Measurements from ENCODE around the gene PSAP. TPM values are rescaled to one million over a fixed set of nuclear protein-coding genes. Genes with fewer than 3 reads are reported as not detected.

Gene PSAP
- total RNA-seq, 4 donors from 2014 or later = 757 to 1,009 (median 906) TPM

- peaks cover 0 to 93% (median 67%) of the 10 kb centered on the region in 4 donors for H3K4me1 ChIP-seq
- peak; percentile 64 to 77 for DNase-seq (ENCODE audit: low spot score in 2 of 2)
- no peaks in the 10 kb centered on the region for H3K9me3 ChIP-seq
- no peaks in the 10 kb centered on the region for H3K36me3 ChIP-seq
- no peak overlapping the region for H3K4me3 ChIP-seq
- WGBS, 2 donors = 13 to 24% methylated on average over 6 of the region's 6 CpGs
- peak overlapping the region in 3 of 4 donors; percentile 17 to 96 (median 83) for H3K27ac ChIP-seq
- no peak for TF ChIP-seq CTCF (IDR thresholded peaks at IDR 0.05)
- no peak for TF ChIP-seq POLR2A (IDR thresholded peaks at IDR 0.05)
- no peak for TF ChIP-seq EP300 (IDR thresholded peaks at IDR 0.05)
- no peaks in the 10 kb centered on the region for H3K27me3 ChIP-seq
These were observed 10.7 kb downstream of the PSAP start for GRCh38 chr10:71840177-71840957.

- Histone ChIP-seq H3K27me3 (no peaks in the 10 kb centered on the region), H3K4me3 (no peak overlapping the region), H3K4me1 (peaks cover 0 to 99% (median 71%) of the 10 kb centered on the region in 4 donors), H3K27ac (peak overlapping the region in 2 of 4 donors; percentile 83 to 96), H3K36me3 (peaks cover 0 to 8% (median 5%) of the 10 kb centered on the region in 3 donors), H3K9me3 (no peaks in the 10 kb centered on the region)
- TF ChIP-seq CTCF (IDR thresholded peaks at IDR 0.05) = no peak
- no peak for TF ChIP-seq POLR2A (IDR thresholded peaks at IDR 0.05)
- TF ChIP-seq EP300 (IDR thresholded peaks at IDR 0.05) = no peak
- DNase-seq (ENCODE audit: low spot score in 2 of 2) = no peak
- WGBS, 2 donors = 37 to 39% methylated on average over 9 to 14 of the region's 14 CpGs
These were observed 12.5 kb downstream of the PSAP start for GRCh38 chr10:71838264-71839211.

- Histone ChIP-seq H3K4me1 (peaks cover 0 to 96% (median 71%) of the 10 kb centered on the region in 4 donors), H3K9me3 (no peaks in the 10 kb centered on the region), H3K36me3 (peaks cover 0 to 16% (median 7%) of the 10 kb centered on the region in 3 donors), H3K4me3 (no peak overlapping the region), H3K27ac (peak overlapping the region; percentile 34 to 96 (median 76)), H3K27me3 (no peaks in the 10 kb centered on the region)
- WGBS, 2 donors = 64 to 66% methylated on average over 17 of the region's 17 CpGs
- no peak for DNase-seq (ENCODE audit: low spot score in 2 of 2)
- no peak for TF ChIP-seq POLR2A (IDR thresholded peaks at IDR 0.05)
- TF ChIP-seq EP300 (IDR thresholded peaks at IDR 0.05) = no peak
- TF ChIP-seq CTCF (IDR thresholded peaks at IDR 0.05) = no peak
These were observed 13.8 kb downstream of the PSAP start for GRCh38 chr10:71837098-71837827.

GRCh38 chr10:71836596-71836974 lies 14.5 kb downstream of the PSAP start:
- Histone ChIP-seq H3K4me1 (peaks cover 0 to 96% (median 71%) of the 10 kb centered on the region in 4 donors), H3K27me3 (no peaks in the 10 kb centered on the region), H3K4me3 (no peak overlapping the region), H3K36me3 (peaks cover 0 to 23% (median 13%) of the 10 kb centered on the region in 3 donors), H3K27ac (peak overlapping the region; percentile 34 to 96 (median 76)), H3K9me3 (no peaks in the 10 kb centered on the region)
- TF ChIP-seq POLR2A (IDR thresholded peaks at IDR 0.05) = no peak
- no peak for TF ChIP-seq EP300 (IDR thresholded peaks at IDR 0.05)
- TF ChIP-seq CTCF (IDR thresholded peaks at IDR 0.05) = no peak
- WGBS, 2 donors = 15 to 28% methylated on average over 4 of the region's 4 CpGs
- DNase-seq (ENCODE audit: low spot score in 2 of 2) = no peak

Measured in tibial nerve (tissue), 4 donors.